Raji (cell line): ENCODE results near the gene APOLD1.

Experiments used
- POLR2A ChIP-seq: IDR thresholded peaks from 2 replicates; pipeline ENCODE4 v1.6.1; 2011; ENCODE audit warnings: low read depth, low read length, control low read depth; ENCODE audit not compliant: insufficient read depth

APOLD1 gene

GRCh38 chr12:12776261-12776660 lies 9.2 kb upstream of the APOLD1 start:
- no peak for TF ChIP-seq POLR2A

DNA sequence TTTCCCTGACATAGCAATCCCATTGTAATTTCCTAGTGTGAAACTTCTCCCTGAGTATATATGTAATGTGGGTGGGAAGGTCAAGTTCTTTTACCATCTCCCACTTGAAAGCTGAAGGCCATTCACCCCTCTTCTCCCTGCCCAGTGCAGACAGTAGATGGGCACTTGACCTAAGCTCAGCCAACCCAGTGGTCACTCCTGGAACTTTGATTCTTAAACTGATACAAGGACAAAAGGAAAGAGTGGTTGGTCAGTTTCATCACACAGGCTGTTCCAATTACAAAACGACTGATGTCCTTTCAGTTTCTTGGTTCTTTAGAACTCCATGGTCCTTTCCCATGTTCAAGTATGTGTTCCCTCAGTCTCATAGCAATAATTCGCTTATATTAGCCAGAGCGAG lies 8.4 kb upstream of the APOLD1 start:
- no peak for TF ChIP-seq POLR2A

DNA sequence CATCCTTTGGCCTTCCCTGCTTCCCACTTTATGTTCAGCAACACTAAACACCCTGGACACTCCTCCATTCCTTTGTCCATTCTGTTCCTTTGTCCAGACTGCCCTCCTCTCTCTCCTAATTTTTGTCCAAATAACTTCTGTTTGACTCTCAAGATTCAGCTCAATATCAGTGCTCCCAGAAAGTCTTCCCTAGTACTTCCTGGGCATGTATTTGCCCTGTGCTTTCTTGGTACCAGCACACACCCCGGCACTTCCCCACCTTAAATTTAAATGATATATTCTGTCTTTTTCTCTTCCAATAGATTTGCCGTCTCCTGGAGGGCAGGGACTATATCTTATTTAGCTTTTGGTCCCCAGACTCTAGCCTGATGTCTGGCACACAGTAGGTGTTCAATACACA lies 6.5 kb upstream of the APOLD1 start:
- no peak for TF ChIP-seq POLR2A

DNA sequence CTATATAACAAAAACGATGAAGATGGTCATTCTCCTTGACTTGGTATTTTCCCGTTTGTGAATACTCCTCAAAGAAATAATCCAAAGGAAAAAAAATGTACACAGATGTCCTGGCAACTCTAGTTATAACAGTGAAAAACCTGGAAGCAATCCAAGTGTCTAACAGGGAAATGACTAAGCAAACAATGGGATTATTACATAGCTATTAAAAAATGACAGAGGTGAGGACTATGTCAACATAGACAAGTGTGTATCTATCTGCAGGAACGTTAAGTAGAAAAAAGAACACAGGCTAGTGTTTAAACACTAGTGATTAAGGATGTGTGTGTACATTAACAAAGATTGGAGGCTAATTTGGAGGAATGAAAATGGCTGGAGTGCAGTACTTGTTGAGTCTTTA lies 5.9 kb upstream of the APOLD1 start:
- TF ChIP-seq POLR2A = no peak

GRCh38 chr12:12784116-12784515 lies 1.3 kb upstream of the APOLD1 start:
- TF ChIP-seq POLR2A = no peak

DNA sequence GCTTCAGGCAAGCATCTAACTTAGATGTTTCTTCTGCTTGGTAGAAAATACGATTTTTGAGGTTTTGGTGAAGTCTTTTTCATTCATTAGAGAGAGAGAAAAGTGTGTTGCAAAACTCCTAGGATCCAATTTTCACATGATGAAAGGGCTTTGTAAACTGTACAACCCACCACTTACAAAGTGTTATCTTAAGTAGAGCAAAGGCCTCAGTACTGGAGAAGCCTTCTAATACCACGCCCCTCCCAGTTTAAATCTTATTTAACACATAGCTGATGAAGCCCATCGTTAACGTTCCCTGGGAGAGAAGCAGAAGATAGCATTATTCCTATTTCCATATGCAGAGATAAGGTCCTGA lies 869 bp downstream of the APOLD1 start:
- no peak for TF ChIP-seq POLR2A

DNA sequence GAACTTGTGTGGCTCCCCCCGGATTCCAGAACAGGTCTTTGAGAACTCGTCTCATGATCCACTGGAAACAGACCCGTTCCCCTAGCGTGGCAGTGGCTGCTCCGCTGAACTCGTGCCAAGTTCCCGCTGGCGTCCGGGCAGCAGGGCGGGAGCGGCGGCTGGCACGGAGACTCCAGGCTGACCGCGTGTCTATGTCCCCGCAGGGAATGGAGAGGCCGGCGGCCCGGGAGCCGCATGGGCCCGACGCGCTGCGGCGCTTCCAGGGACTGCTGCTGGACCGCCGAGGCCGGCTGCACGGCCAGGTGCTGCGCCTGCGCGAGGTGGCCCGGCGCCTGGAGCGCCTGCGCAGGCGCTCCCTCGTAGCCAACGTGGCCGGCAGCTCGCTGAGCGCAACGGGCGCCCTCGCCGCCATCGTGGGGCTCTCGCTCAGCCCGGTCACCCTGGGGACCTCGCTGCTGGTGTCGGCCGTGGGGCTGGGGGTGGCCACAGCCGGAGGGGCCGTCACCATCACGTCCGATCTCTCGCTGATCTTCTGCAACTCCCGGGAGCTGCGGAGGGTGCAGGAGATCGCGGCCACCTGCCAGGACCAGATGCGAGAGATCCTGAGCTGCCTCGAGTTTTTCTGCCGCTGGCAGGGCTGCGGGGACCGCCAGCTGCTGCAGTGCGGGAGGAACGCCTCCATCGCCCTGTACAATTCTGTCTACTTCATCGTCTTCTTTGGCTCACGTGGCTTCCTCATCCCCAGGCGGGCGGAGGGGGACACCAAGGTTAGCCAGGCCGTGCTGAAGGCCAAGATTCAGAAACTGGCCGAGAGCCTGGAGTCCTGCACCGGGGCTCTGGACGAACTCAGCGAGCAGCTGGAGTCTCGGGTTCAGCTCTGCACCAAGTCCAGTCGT lies 1.5 kb downstream of the APOLD1 start:
- TF ChIP-seq POLR2A = no peak

DNA sequence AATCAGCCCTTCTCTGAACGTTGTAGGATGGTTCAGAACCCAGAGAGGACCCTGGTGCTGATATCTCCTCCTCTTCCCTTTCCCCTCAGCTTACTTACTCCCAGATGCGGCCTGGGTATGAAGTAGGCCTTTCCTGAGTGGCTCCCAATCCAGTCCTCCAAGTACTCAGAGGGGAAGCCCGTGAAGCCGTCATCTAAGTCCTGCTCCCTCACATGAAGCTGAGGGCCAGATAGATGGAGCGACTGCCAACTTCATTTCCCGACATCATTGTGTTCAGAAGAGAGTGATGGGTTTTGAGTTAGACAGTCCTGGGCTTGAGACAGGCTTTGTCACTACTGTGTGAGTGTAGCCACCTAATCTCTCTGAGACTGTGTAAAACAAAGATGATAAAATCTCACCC lies 2.7 kb downstream of the APOLD1 start:
- no peak for TF ChIP-seq POLR2A

DNA sequence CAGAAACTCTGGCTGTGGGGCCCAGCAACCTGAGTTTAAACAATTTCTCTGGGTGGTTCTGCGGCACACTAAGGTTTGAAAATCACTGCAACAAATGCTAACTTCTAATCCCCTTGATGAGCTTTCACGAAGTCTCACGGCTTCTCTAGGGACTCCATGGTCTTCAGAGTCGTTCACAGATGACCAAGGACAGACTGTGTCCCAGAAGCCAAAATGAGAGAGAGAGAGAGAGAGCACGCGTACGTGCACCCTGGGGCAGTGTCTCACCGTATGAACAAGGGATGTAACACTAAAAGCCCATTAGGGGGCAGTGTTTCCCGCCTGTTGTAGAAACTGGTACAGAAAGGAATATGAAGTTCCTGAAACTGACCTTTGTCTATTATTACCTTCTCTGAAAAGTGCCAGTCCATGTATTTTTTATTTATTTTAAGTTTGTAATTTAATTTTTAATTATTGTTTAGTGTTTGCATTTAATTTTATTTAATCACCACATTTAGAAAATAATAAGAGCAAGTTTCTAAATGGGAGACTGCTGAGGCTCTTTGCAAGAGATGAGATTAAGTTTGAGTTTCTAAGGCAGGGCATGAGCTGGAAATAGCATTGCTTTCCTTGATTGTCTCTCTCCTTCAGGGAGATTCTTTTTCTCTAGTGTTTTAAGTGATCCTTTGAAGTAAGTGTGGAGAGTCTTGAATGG lies 3.4 kb downstream of the APOLD1 start:
- TF ChIP-seq POLR2A = no peak

- TF ChIP-seq POLR2A = no peak
These were observed 5.5 kb downstream of the APOLD1 start for GRCh38 chr12:12790956-12791355.

DNA sequence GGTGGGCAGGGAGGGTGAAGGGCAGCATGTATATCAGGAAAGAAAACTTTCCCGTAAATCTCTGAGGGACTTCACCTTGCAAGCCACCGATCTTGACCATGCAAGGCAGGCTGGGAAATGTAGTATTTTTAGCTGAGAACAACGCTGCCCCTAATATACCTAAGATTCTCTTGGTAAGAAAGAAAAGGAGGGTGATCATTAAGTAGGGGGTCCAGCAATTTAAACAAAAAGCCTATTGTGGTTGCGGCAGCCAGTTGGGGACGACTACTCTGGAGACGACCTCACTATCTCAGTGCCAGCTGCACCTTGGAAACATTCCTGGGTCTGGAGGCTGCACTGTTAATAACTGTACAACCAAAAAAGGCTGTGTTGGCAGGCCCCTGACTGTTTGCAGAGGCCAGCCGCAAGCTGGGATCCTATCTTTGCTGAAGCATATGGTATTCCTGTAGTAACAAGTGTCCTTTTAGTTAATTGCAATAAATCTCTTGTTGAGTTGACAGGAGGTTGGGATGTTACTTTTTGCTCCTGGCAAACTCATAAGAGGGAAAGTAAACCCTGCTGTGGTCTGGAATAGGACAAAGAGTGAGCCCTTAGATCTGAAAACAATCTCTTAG lies 6.4 kb downstream of the APOLD1 start:
- TF ChIP-seq POLR2A = no peak

DNA sequence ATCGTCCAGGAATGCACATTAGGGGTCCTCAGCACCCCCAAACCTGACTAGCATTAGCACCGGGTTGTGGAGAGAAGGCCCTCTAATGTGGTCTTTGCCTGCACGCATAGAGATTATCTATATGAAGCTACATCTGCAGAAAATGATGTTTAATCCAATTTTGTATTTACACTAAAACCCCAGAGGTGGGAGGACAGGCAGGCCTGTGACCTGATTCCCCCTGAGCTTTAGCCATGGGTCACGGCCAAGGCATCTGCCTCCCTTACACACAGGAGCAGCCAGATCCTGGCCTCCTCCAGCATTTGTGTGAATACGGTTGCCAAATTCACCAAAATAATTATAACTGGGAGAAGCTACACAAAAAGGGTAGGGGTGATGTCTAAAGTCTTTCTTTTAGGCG lies 7.0 kb downstream of the APOLD1 start:
- no peak for TF ChIP-seq POLR2A

- no peak for TF ChIP-seq POLR2A
These were observed 9.2 kb downstream of the APOLD1 start for GRCh38 chr12:12794686-12795085.

DNA sequence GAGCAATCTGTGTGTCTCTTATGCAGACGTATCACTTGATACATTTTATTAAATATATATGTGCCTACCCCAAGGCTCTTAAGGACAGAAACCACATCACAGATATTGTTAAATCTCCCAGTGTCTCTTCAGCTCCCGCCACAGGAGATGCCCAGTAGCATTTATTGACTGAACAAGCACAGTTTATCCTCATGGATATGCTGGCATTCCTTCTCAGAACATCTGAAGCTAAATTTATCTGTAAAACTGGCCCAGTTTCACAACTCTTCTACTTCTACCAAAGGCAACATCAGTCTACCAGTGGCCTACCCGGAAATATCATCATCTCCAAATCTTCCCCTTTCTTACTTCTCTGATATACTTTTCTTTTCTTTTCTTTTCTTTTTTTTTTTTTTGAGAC lies 10.7 kb downstream of the APOLD1 start:
- no peak for TF ChIP-seq POLR2A

DNA sequence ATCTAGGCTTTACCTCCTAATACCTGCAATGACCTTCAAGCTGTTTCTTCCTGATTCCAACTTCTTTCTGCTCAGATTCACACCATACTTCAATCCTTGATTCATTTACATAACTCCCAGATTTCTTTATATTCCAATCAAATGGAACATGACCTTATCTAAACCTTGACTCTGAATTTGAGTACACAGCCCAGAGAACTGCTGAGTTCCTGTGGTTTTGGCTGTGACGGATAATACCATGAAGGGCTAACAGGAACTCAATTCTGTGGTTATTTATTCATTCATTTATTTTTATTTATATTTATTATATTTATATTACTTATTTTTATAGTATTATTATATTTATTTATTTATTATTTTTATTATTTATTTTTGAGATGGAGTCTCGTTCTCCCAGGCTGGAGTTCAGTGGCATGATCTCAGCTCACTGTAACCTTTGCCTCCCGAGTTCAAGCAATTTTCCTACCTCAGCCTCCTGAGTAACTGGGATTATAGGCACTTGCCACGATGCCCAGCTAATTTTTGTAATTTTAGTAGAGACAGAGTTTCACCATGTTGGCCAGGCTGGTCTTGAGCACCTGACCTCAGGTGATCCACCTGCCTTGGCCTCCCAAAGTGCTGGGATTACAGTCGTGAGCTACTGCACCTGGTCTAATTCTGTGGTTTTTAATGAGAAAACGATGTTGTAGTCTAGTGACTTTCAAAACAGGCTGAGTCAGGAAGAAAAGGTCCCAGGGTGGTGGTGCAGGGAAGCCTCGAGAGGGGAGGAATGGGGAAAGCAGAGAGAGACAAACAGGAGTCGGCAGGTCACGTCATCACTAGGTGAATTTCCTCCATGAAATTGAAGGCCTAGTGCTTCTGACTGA lies 11.7 kb downstream of the APOLD1 start:
- no peak for TF ChIP-seq POLR2A
